ENCODE measurements around the gene IQCB1.
A peak's percentile ranks its signal among the peaks of the same experiment; 100 is the strongest.

DNA sequence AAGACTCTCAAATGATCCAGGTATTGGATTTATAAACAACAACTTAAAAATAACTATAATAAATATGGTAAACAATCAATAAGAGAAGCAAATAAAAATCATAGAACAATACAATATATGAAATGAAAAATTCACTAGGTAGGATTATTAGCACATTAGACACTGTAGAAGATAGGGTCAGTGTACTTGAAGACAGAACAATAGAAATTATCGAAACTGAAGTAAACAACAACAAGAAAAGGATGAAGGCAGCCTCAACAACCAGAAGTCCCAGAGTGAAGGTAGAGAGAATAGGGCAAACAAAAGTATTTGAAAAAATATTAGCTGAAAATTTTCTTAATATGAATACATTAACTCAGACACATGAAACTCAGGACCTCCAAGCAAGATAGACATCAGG lies 11.9 kb downstream of the IQCB1 start:
- TF ChIP-seq, protein P1, sequence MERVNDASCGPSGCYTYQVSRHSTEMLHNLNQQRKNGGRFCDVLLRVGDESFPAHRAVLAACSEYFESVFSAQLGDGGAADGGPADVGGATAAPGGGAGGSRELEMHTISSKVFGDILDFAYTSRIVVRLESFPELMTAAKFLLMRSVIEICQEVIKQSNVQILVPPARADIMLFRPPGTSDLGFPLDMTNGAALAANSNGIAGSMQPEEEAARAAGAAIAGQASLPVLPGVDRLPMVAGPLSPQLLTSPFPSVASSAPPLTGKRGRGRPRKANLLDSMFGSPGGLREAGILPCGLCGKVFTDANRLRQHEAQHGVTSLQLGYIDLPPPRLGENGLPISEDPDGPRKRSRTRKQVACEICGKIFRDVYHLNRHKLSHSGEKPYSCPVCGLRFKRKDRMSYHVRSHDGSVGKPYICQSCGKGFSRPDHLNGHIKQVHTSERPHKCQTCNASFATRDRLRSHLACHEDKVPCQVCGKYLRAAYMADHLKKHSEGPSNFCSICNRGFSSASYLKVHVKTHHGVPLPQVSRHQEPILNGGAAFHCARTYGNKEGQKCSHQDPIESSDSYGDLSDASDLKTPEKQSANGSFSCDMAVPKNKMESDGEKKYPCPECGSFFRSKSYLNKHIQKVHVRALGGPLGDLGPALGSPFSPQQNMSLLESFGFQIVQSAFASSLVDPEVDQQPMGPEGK (CRISPR knock-in tag; IDR thresholded peaks at IDR 0.05; ENCODE audit: borderline replicate concordance), result no peak
- TF ChIP-seq ISL1 (CRISPR knock-in tag; IDR thresholded peaks at IDR 0.05), result no peak
- TF ChIP-seq ZFP30 (CRISPR knock-in tag; IDR thresholded peaks at IDR 0.05), result peak; percentile 98
- no peak for TF ChIP-seq RARB (CRISPR knock-in tag; IDR thresholded peaks at IDR 0.05)
- TF ChIP-seq, protein P2, sequence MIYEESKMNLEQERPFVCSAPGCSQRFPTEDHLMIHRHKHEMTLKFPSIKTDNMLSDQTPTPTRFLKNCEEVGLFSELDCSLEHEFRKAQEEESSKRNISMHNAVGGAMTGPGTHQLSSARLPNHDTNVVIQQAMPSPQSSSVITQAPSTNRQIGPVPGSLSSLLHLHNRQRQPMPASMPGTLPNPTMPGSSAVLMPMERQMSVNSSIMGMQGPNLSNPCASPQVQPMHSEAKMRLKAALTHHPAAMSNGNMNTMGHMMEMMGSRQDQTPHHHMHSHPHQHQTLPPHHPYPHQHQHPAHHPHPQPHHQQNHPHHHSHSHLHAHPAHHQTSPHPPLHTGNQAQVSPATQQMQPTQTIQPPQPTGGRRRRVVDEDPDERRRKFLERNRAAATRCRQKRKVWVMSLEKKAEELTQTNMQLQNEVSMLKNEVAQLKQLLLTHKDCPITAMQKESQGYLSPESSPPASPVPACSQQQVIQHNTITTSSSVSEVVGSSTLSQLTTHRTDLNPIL (CRISPR knock-in tag; IDR thresholded peaks at IDR 0.05; ENCODE audit: low read depth), result no peak
- TF ChIP-seq ZNF70 (CRISPR knock-in tag; IDR thresholded peaks at IDR 0.05), result no peak
- no peak for TF ChIP-seq OSR1 (CRISPR knock-in tag; IDR thresholded peaks at IDR 0.05)
- TF ChIP-seq SNAI2 (CRISPR knock-in tag; IDR thresholded peaks at IDR 0.05), result no peak
- TF ChIP-seq BACH2 (CRISPR knock-in tag; IDR thresholded peaks at IDR 0.05; ENCODE audit: borderline replicate concordance), result no peak
- no peak for TF ChIP-seq ZNF565 (CRISPR knock-in tag; conservative IDR thresholded peaks at IDR 0.05; ENCODE audit: low read depth)
- TF ChIP-seq, protein P3, sequence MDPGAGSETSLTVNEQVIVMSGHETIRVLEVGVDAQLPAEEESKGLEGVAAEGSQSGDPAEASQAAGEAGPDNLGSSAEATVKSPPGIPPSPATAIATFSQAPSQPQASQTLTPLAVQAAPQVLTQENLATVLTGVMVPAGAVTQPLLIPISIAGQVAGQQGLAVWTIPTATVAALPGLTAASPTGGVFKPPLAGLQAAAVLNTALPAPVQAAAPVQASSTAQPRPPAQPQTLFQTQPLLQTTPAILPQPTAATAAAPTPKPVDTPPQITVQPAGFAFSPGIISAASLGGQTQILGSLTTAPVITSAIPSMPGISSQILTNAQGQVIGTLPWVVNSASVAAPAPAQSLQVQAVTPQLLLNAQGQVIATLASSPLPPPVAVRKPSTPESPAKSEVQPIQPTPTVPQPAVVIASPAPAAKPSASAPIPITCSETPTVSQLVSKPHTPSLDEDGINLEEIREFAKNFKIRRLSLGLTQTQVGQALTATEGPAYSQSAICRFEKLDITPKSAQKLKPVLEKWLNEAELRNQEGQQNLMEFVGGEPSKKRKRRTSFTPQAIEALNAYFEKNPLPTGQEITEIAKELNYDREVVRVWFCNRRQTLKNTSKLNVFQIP (CRISPR knock-in tag; IDR thresholded peaks at IDR 0.05; ENCODE audit: borderline replicate concordance, low read depth), result no peak

Data from SK-N-SH treated with all-trans-retinoic acid at 6 μM for 48 hours (cell line).